ENCODE measurements around the gene MRRF. TPM values are rescaled to one million over a fixed set of nuclear protein-coding genes. Genes with fewer than 3 reads are reported as not detected.

Gene MRRF
- total and polyA plus RNA-seq, 2 donors (not counting 1 experiment from before 2014, with no cell fraction given), result 36.8 to 37.3 TPM

- Histone ChIP-seq H3K4me1 (ENCODE audit: control insufficient read depth, extremely low read depth, insufficient read depth, low read length) (peaks cover 3% of the 10 kb centered on the region), H3K4me2 (ENCODE audit: extremely low read depth, insufficient read depth, low read length) (no peak overlapping the region), H3K4me3 (replicated peaks in 1 of 4; ENCODE audit: control extremely low read depth in 1 of 4, insufficient read depth in 1 of 4, low read depth in 3 of 4, low read length in 4 of 4) (no peak overlapping the region), H3K9ac (ENCODE audit: insufficient read depth, low read length) (no peak overlapping the region), H2AFZ (ENCODE audit: low read length) (no peak overlapping the region), H3K27ac (ENCODE audit: insufficient read depth, low read length) (no peak overlapping the region), H3K27me3 (ENCODE audit: control insufficient read depth, insufficient read depth, low read length) (peaks cover 85% of the 10 kb centered on the region), H3K79me2 (ENCODE audit: control insufficient read depth, insufficient read depth, low read length) (no peaks in the 10 kb centered on the region), H4K20me1 (ENCODE audit: control insufficient read depth, extremely low read depth, insufficient read depth, low read length) (no peaks in the 10 kb centered on the region), H3K36me3 (ENCODE audit: control insufficient read depth, insufficient read depth, low read length) (no peaks in the 10 kb centered on the region), H3K9me3 (ENCODE audit: control insufficient read depth, insufficient read depth, low read depth, low read length) (no peaks in the 10 kb centered on the region)
- DNase-seq (ENCODE audit: low read depth in 2 of 2), result no peak
- TF ChIP-seq, protein P1, sequence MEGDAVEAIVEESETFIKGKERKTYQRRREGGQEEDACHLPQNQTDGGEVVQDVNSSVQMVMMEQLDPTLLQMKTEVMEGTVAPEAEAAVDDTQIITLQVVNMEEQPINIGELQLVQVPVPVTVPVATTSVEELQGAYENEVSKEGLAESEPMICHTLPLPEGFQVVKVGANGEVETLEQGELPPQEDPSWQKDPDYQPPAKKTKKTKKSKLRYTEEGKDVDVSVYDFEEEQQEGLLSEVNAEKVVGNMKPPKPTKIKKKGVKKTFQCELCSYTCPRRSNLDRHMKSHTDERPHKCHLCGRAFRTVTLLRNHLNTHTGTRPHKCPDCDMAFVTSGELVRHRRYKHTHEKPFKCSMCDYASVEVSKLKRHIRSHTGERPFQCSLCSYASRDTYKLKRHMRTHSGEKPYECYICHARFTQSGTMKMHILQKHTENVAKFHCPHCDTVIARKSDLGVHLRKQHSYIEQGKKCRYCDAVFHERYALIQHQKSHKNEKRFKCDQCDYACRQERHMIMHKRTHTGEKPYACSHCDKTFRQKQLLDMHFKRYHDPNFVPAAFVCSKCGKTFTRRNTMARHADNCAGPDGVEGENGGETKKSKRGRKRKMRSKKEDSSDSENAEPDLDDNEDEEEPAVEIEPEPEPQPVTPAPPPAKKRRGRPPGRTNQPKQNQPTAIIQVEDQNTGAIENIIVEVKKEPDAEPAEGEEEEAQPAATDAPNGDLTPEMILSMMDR (conservative IDR thresholded peaks at IDR 0.05 in 1 of 2, IDR thresholded peaks at IDR 0.05 in 1 of 2; ENCODE audit: low read depth in 1 of 2, low read length in 2 of 2), result no peak
- TF ChIP-seq EZH2 (IDR thresholded peaks at IDR 0.05; ENCODE audit: low read length, missing control alignments), result no peak
Observed at GRCh38 chr9:122227575-122227900, 37.1 kb upstream of the MRRF start.

- H2AFZ ChIP-seq (ENCODE audit: low read length), result no peak overlapping the region
- peaks cover 80% of the 10 kb centered on the region for H3K27me3 ChIP-seq (ENCODE audit: control insufficient read depth, insufficient read depth, low read length)
- no peak for DNase-seq (ENCODE audit: low read depth in 2 of 2)
- no peaks in the 10 kb centered on the region for H3K36me3 ChIP-seq (ENCODE audit: control insufficient read depth, insufficient read depth, low read length)
- H3K9me3 ChIP-seq (ENCODE audit: control insufficient read depth, insufficient read depth, low read depth, low read length), result no peaks in the 10 kb centered on the region
- H4K20me1 ChIP-seq (ENCODE audit: control insufficient read depth, extremely low read depth, insufficient read depth, low read length), result no peaks in the 10 kb centered on the region
- peak overlapping the region; percentile 69 for H3K4me2 ChIP-seq (ENCODE audit: extremely low read depth, insufficient read depth, low read length)
- H3K79me2 ChIP-seq (ENCODE audit: control insufficient read depth, insufficient read depth, low read length), result no peaks in the 10 kb centered on the region
- H3K27ac ChIP-seq (ENCODE audit: insufficient read depth, low read length), result no peak overlapping the region
- TF ChIP-seq, protein P1 (conservative IDR thresholded peaks at IDR 0.05 in 1 of 2, IDR thresholded peaks at IDR 0.05 in 1 of 2; ENCODE audit: low read depth in 1 of 2, low read length in 2 of 2), result no peak
- peak; percentile 79 for TF ChIP-seq EZH2 (IDR thresholded peaks at IDR 0.05; ENCODE audit: low read length, missing control alignments)
- no peak overlapping the region for H3K9ac ChIP-seq (ENCODE audit: insufficient read depth, low read length)
- peak overlapping the region in 1 of 4 experiments; percentile 4 for H3K4me3 ChIP-seq (replicated peaks in 1 of 4; ENCODE audit: control extremely low read depth in 1 of 4, insufficient read depth in 1 of 4, low read depth in 3 of 4, low read length in 4 of 4)
- peaks cover 3% of the 10 kb centered on the region for H3K4me1 ChIP-seq (ENCODE audit: control insufficient read depth, extremely low read depth, insufficient read depth, low read length)
Observed at GRCh38 chr9:122228191-122228567, 36.5 kb upstream of the MRRF start.

GRCh38 chr9:122228568-122229484 is 35.9 kb upstream of the MRRF start, which contains the start of gene LHX6:
Gene LHX6, minus strand, starts transcription at chr9:122228957. Its CDS starts 217 bp downstream, at chr9:122228740.
- TF ChIP-seq EZH2 (IDR thresholded peaks at IDR 0.05; ENCODE audit: low read length, missing control alignments), result peak; percentile 95
- TF ChIP-seq, protein P1 (conservative IDR thresholded peaks at IDR 0.05 in 1 of 2, IDR thresholded peaks at IDR 0.05 in 1 of 2; ENCODE audit: low read depth in 1 of 2, low read length in 2 of 2), result no peak
- no peak within 1 kb of the TSS for H3K27ac ChIP-seq (ENCODE audit: insufficient read depth, low read length)
- no peak within 1 kb of the TSS for H2AFZ ChIP-seq (ENCODE audit: low read length)
- H3K9ac ChIP-seq (ENCODE audit: insufficient read depth, low read length), result no peak within 1 kb of the TSS
- DNase-seq (ENCODE audit: low read depth in 2 of 2), result peak; percentile 27 to 48
- no peaks in the 10 kb centered on the region for H3K79me2 ChIP-seq (ENCODE audit: control insufficient read depth, insufficient read depth, low read length)
- H3K27me3 ChIP-seq (ENCODE audit: control insufficient read depth, insufficient read depth, low read length), result peaks cover 74% of the 10 kb centered on the region
- H3K4me1 ChIP-seq (ENCODE audit: control insufficient read depth, extremely low read depth, insufficient read depth, low read length), result peaks cover 3% of the 10 kb centered on the region
- H3K4me3 ChIP-seq (replicated peaks in 1 of 4; ENCODE audit: control extremely low read depth in 1 of 4, insufficient read depth in 1 of 4, low read depth in 3 of 4, low read length in 4 of 4), result peak within 1 kb of the TSS in 1 of 4 experiments; percentile 4
- H4K20me1 ChIP-seq (ENCODE audit: control insufficient read depth, extremely low read depth, insufficient read depth, low read length), result no peaks in the 10 kb centered on the region
- H3K4me2 ChIP-seq (ENCODE audit: extremely low read depth, insufficient read depth, low read length), result peak within 1 kb of the TSS; percentile 69
- no peaks in the 10 kb centered on the region for H3K9me3 ChIP-seq (ENCODE audit: control insufficient read depth, insufficient read depth, low read depth, low read length)
- H3K36me3 ChIP-seq (ENCODE audit: control insufficient read depth, insufficient read depth, low read length), result no peaks in the 10 kb centered on the region

Data from fibroblast of lung (primary cell).